Measurements from ENCODE around the gene HACE1.

HACE1 gene

DNA sequence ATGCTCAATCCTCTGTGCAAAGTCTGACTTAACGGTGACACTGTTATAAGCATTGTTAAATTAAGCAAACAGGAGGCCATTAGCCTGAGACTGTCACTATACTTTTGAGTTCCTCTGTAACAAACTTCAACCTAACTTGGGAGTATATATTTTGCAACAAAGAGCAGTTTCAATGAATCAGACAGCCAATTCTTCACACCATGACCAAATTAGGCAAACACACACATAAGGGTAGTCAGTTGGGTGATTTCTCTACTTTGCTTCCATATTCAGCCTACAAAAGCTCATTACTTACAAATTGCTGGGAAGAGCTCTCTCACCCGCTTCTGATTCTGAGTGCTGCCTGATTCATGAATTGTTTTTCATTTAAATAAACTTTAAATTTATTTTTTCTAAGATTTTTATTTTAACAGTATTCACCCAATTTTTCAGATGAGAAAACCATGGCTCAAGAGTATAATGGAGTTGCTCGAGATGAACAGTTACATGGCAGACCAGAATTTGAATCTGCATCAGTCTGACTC lies 60.5 kb downstream of the HACE1 start:
- Histone ChIP-seq H3K27ac (replicated peaks) (no peak overlapping the region), H3K4me3 (replicated peaks; ENCODE audit: insufficient read depth, low read length) (no peak overlapping the region), H3K27me3 (ENCODE audit: insufficient read depth, poor library complexity, severe bottlenecking) (no peaks in the 10 kb centered on the region)
- peak in 1 of 2 experiments; percentile 7 for DNase-seq (ENCODE audit: low read depth in 1 of 2, low spot score in 1 of 2)
- TF ChIP-seq POLR2AphosphoS5 (IDR thresholded peaks at IDR 0.05; ENCODE audit: low read depth): no peak
- TF ChIP-seq, protein P1, sequence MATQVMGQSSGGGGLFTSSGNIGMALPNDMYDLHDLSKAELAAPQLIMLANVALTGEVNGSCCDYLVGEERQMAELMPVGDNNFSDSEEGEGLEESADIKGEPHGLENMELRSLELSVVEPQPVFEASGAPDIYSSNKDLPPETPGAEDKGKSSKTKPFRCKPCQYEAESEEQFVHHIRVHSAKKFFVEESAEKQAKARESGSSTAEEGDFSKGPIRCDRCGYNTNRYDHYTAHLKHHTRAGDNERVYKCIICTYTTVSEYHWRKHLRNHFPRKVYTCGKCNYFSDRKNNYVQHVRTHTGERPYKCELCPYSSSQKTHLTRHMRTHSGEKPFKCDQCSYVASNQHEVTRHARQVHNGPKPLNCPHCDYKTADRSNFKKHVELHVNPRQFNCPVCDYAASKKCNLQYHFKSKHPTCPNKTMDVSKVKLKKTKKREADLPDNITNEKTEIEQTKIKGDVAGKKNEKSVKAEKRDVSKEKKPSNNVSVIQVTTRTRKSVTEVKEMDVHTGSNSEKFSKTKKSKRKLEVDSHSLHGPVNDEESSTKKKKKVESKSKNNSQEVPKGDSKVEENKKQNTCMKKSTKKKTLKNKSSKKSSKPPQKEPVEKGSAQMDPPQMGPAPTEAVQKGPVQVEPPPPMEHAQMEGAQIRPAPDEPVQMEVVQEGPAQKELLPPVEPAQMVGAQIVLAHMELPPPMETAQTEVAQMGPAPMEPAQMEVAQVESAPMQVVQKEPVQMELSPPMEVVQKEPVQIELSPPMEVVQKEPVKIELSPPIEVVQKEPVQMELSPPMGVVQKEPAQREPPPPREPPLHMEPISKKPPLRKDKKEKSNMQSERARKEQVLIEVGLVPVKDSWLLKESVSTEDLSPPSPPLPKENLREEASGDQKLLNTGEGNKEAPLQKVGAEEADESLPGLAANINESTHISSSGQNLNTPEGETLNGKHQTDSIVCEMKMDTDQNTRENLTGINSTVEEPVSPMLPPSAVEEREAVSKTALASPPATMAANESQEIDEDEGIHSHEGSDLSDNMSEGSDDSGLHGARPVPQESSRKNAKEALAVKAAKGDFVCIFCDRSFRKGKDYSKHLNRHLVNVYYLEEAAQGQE (IDR thresholded peaks at IDR 0.05; ENCODE audit: insufficient replicate concordance, low read depth): no peak
- TF ChIP-seq, protein P2, sequence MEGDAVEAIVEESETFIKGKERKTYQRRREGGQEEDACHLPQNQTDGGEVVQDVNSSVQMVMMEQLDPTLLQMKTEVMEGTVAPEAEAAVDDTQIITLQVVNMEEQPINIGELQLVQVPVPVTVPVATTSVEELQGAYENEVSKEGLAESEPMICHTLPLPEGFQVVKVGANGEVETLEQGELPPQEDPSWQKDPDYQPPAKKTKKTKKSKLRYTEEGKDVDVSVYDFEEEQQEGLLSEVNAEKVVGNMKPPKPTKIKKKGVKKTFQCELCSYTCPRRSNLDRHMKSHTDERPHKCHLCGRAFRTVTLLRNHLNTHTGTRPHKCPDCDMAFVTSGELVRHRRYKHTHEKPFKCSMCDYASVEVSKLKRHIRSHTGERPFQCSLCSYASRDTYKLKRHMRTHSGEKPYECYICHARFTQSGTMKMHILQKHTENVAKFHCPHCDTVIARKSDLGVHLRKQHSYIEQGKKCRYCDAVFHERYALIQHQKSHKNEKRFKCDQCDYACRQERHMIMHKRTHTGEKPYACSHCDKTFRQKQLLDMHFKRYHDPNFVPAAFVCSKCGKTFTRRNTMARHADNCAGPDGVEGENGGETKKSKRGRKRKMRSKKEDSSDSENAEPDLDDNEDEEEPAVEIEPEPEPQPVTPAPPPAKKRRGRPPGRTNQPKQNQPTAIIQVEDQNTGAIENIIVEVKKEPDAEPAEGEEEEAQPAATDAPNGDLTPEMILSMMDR (IDR thresholded peaks at IDR 0.05; ENCODE audit: insufficient read depth, low read length): no peak
- TF ChIP-seq SPI1 (IDR thresholded peaks at IDR 0.05; ENCODE audit: borderline replicate concordance, low read depth): no peak
- TF ChIP-seq GABPA (IDR thresholded peaks at IDR 0.05; ENCODE audit: low read depth): no peak

DNA sequence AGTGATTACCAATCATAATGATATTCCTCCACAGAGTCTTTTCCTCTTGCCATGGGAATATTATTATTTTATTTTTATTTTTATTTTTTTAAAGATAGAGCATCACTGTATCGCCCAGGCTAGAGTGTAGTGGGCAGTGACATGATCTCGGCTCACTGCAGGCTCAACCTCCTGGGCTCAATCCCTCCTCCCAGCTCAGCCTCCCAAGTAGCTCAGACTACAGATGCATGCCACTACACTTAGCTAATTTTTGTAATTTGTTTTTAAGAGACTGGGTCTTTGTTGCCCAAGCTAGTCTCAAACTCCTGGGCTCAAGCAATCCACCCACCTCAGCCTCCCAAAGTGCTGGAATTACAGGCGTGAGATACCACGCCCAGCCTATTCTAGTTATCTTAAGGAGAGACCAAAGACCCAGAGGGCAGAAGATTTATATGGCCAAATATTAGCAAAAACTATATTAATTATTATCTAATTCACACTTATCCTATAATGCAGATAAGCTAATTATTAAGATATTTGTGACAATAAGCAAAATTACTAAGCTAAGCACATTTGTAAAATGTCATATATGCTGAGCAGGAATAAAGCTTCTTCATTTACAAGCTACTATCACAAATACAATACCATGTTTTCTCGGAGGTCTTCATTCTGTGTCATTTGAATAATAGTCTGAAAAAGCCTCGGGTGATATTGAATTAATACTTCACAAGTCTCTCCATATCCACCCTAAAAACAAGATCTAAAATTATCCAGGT lies 63.5 kb downstream of the HACE1 start:
- Histone ChIP-seq H3K27me3 (ENCODE audit: insufficient read depth, poor library complexity, severe bottlenecking) (no peaks in the 10 kb centered on the region), H3K27ac (replicated peaks) (no peak overlapping the region), H3K4me3 (replicated peaks; ENCODE audit: insufficient read depth, low read length) (no peak overlapping the region)
- TF ChIP-seq, protein P1 (IDR thresholded peaks at IDR 0.05; ENCODE audit: insufficient replicate concordance, low read depth): no peak
- TF ChIP-seq POLR2AphosphoS5 (IDR thresholded peaks at IDR 0.05; ENCODE audit: low read depth) (no peak), GABPA (IDR thresholded peaks at IDR 0.05; ENCODE audit: low read depth) (no peak), SPI1 (IDR thresholded peaks at IDR 0.05; ENCODE audit: borderline replicate concordance, low read depth) (no peak)
- TF ChIP-seq, protein P2 (IDR thresholded peaks at IDR 0.05; ENCODE audit: insufficient read depth, low read length): no peak
- DNase-seq (ENCODE audit: low read depth in 1 of 2, low spot score in 1 of 2): no peak

- no peak for DNase-seq (ENCODE audit: low read depth in 1 of 2, low spot score in 1 of 2)
- Histone ChIP-seq H3K27ac (replicated peaks) (no peak overlapping the region), H3K27me3 (ENCODE audit: insufficient read depth, poor library complexity, severe bottlenecking) (no peaks in the 10 kb centered on the region), H3K4me3 (replicated peaks; ENCODE audit: insufficient read depth, low read length) (no peak overlapping the region)
- TF ChIP-seq GABPA (IDR thresholded peaks at IDR 0.05; ENCODE audit: low read depth) (no peak), SPI1 (IDR thresholded peaks at IDR 0.05; ENCODE audit: borderline replicate concordance, low read depth) (no peak), POLR2AphosphoS5 (IDR thresholded peaks at IDR 0.05; ENCODE audit: low read depth) (no peak)
- TF ChIP-seq, protein P2 (IDR thresholded peaks at IDR 0.05; ENCODE audit: insufficient read depth, low read length): no peak
- TF ChIP-seq, protein P1 (IDR thresholded peaks at IDR 0.05; ENCODE audit: insufficient replicate concordance, low read depth): no peak
Observed at GRCh38 chr6:104795363-104795762, 64.4 kb downstream of the HACE1 start.

Measured in HL-60 (cell line).